ENCODE measurements around the gene GALNT3. TPM values are rescaled to one million over a fixed set of nuclear protein-coding genes. Genes with fewer than 3 reads are reported as not detected.

The GALNT3 gene
- total and polyA plus RNA-seq, 7 donors: 0.16 to 33.5 (median 1.1) TPM

GRCh38 chr2:165766326-165766927, 27.6 kb downstream of the GALNT3 start:
- no peak overlapping the region for H3K4me3 ChIP-seq
- no peaks in the 10 kb centered on the region for H3K9me3 ChIP-seq
- TF ChIP-seq POLR2AphosphoS5 (IDR thresholded peaks at IDR 0.05) (no peak), POLR2A (IDR thresholded peaks at IDR 0.05) (no peak), EP300 (IDR thresholded peaks at IDR 0.05) (no peak)
- TF ChIP-seq, protein P1, sequence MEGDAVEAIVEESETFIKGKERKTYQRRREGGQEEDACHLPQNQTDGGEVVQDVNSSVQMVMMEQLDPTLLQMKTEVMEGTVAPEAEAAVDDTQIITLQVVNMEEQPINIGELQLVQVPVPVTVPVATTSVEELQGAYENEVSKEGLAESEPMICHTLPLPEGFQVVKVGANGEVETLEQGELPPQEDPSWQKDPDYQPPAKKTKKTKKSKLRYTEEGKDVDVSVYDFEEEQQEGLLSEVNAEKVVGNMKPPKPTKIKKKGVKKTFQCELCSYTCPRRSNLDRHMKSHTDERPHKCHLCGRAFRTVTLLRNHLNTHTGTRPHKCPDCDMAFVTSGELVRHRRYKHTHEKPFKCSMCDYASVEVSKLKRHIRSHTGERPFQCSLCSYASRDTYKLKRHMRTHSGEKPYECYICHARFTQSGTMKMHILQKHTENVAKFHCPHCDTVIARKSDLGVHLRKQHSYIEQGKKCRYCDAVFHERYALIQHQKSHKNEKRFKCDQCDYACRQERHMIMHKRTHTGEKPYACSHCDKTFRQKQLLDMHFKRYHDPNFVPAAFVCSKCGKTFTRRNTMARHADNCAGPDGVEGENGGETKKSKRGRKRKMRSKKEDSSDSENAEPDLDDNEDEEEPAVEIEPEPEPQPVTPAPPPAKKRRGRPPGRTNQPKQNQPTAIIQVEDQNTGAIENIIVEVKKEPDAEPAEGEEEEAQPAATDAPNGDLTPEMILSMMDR (IDR thresholded peaks at IDR 0.05): no peak
- no peaks in the 10 kb centered on the region for H3K4me1 ChIP-seq
- no peaks in the 10 kb centered on the region for H3K36me3 ChIP-seq
- intact Hi-C loops (cut with DNase I): no loop called here
- no peaks in the 10 kb centered on the region for H3K27me3 ChIP-seq
- H3K27ac ChIP-seq: no peak overlapping the region
- no peak for DNase-seq

GRCh38 chr2:165762723-165763122, 31.3 kb downstream of the GALNT3 start:
- no peaks in the 10 kb centered on the region for H3K36me3 ChIP-seq
- DNase-seq: no peak
- no peak overlapping the region for H3K27ac ChIP-seq
- intact Hi-C loops (cut with DNase I): no loop called here
- H3K27me3 ChIP-seq: no peaks in the 10 kb centered on the region
- H3K4me1 ChIP-seq: no peaks in the 10 kb centered on the region
- H3K9me3 ChIP-seq: no peaks in the 10 kb centered on the region
- 91 to 92% methylated on average over 4 of the region's 4 CpGs for WGBS, 2 donors
- TF ChIP-seq, protein P1 (IDR thresholded peaks at IDR 0.05): no peak
- no peak for TF ChIP-seq EP300 (IDR thresholded peaks at IDR 0.05)
- no peak for TF ChIP-seq POLR2A (IDR thresholded peaks at IDR 0.05)
- TF ChIP-seq POLR2AphosphoS5 (IDR thresholded peaks at IDR 0.05): no peak
- no peak overlapping the region for H3K4me3 ChIP-seq

GRCh38 chr2:165757906-165758675, 36.0 kb downstream of the GALNT3 start:
- intact Hi-C loops (cut with DNase I): no loop called here
- no peaks in the 10 kb centered on the region for H3K9me3 ChIP-seq
- no peak overlapping the region for H3K4me3 ChIP-seq
- H3K36me3 ChIP-seq: no peaks in the 10 kb centered on the region
- TF ChIP-seq EP300 (IDR thresholded peaks at IDR 0.05) (no peak), POLR2A (IDR thresholded peaks at IDR 0.05) (no peak), POLR2AphosphoS5 (IDR thresholded peaks at IDR 0.05) (no peak)
- TF ChIP-seq, protein P1 (IDR thresholded peaks at IDR 0.05): no peak
- H3K27me3 ChIP-seq: no peaks in the 10 kb centered on the region
- H3K27ac ChIP-seq: no peak overlapping the region
- no peaks in the 10 kb centered on the region for H3K4me1 ChIP-seq
- DNase-seq: no peak
- 37 to 62% methylated on average over 4 of the region's 4 CpGs for WGBS, 2 donors

- no peak for DNase-seq
- Histone ChIP-seq H3K4me3 (no peak overlapping the region), H3K36me3 (no peaks in the 10 kb centered on the region), H3K27ac (no peak overlapping the region), H3K9me3 (no peaks in the 10 kb centered on the region), H3K4me1 (no peaks in the 10 kb centered on the region), H3K27me3 (no peaks in the 10 kb centered on the region)
- intact Hi-C loops (cut with DNase I): no loop called here
- WGBS, 2 donors: 88 to 91% methylated on average over 8 of the region's 8 CpGs
- TF ChIP-seq POLR2AphosphoS5 (IDR thresholded peaks at IDR 0.05): no peak
- TF ChIP-seq, protein P1 (IDR thresholded peaks at IDR 0.05): no peak
- no peak for TF ChIP-seq POLR2A (IDR thresholded peaks at IDR 0.05)
- TF ChIP-seq EP300 (IDR thresholded peaks at IDR 0.05): no peak
These were observed 47.5 kb downstream of the GALNT3 start for GRCh38 chr2:165746501-165746900.

Measured in sigmoid colon (tissue), 7 donors.